ENCODE data around the gene SCARF2.
"Not testable (repeated sequence)": the region's sequence is repeated elsewhere in the genome, so short reads cannot be mapped to it uniquely, and the experiment has no call there.

SCARF2 gene

GRCh38 chr22:20437613-20438426 is at the start of gene SCARF2:
TSS of gene SCARF2 (minus strand) at chr22:20437825. CDS start at chr22:20437754, 71 bp downstream.
- no peak for DNase-seq

GRCh38 chr22:20486229-20486628 is 48.6 kb upstream of the SCARF2 start:
- no peak for DNase-seq

- DNase-seq, result no peak
Measured at GRCh38 chr22:20484948-20485683, 47.5 kb upstream of the SCARF2 start.

GRCh38 chr22:20483771-20484170 is 46.1 kb upstream of the SCARF2 start:
- no peak for DNase-seq

GRCh38 chr22:20483143-20483506 is 45.5 kb upstream of the SCARF2 start:
- not testable (repeated sequence) for DNase-seq

- DNase-seq, result no peak
Measured at GRCh38 chr22:20479612-20480196, 42.1 kb upstream of the SCARF2 start.

- DNase-seq, result not testable (repeated sequence)
Measured at GRCh38 chr22:20478059-20478458, 40.4 kb upstream of the SCARF2 start.

- DNase-seq, result not testable (repeated sequence)
Measured at GRCh38 chr22:20475569-20475968, 37.9 kb upstream of the SCARF2 start.

GRCh38 chr22:20475115-20475436 is 37.5 kb upstream of the SCARF2 start:
- DNase-seq, result no peak

- no peak for DNase-seq
Measured at GRCh38 chr22:20472629-20473442, 35.2 kb upstream of the SCARF2 start.

- DNase-seq, result no peak
Measured at GRCh38 chr22:20471126-20471833, 33.7 kb upstream of the SCARF2 start.

GRCh38 chr22:20470525-20470924 is 32.9 kb upstream of the SCARF2 start:
- DNase-seq, result not testable (repeated sequence)

GRCh38 chr22:20469110-20469868 is 31.7 kb upstream of the SCARF2 start:
- DNase-seq, result no peak

- no peak for DNase-seq
Measured at GRCh38 chr22:20466659-20467379, 29.2 kb upstream of the SCARF2 start.

- DNase-seq, result no peak
Measured at GRCh38 chr22:20465759-20466077, 28.1 kb upstream of the SCARF2 start.

GRCh38 chr22:20464912-20465758 is 27.5 kb upstream of the SCARF2 start:
- no peak for DNase-seq

GRCh38 chr22:20464096-20464614 is 26.5 kb upstream of the SCARF2 start:
- DNase-seq, result no peak

GRCh38 chr22:20463324-20464095 is 25.9 kb upstream of the SCARF2 start:
- no peak for DNase-seq

GRCh38 chr22:20459862-20460261 is 22.2 kb upstream of the SCARF2 start:
- no peak for DNase-seq
